ENCODE results near the gene CCDC33.

The CCDC33 gene

GRCh38 chr15:74297887-74298286, 61.8 kb downstream of the CCDC33 start:
- no peak overlapping the region for H3K14ac ChIP-seq (ENCODE audit: low read length)
- no peak overlapping the region for H2AK5ac ChIP-seq (ENCODE audit: low read length)
- H3K4me2 ChIP-seq (ENCODE audit: low read length): no peak overlapping the region
- no peak overlapping the region for H4K91ac ChIP-seq (ENCODE audit: low read depth, low read length)
- no peaks in the 10 kb centered on the region for H3K79me1 ChIP-seq (ENCODE audit: low read length)
- no peak overlapping the region for H4K12ac ChIP-seq (ENCODE audit: low read depth, low read length)
- no peak overlapping the region for H2BK5ac ChIP-seq (ENCODE audit: low read depth, low read length, poor library complexity)
- no peak overlapping the region for H2BK12ac ChIP-seq (ENCODE audit: low read length)
- no peak overlapping the region for H3K18ac ChIP-seq (ENCODE audit: low read length)
- no CpG with 5 or more reads among the region's 1 CpG for WGBS (ENCODE audit: extremely low coverage, insufficient coverage, insufficient read length)
- no peak overlapping the region for H2AFZ ChIP-seq (ENCODE audit: insufficient read depth, low read length, poor library complexity)
- H3K9ac ChIP-seq (ENCODE audit: low read length): no peak overlapping the region
- H3K79me2 ChIP-seq (ENCODE audit: control insufficient read depth, insufficient read depth, low read length, poor library complexity): no peaks in the 10 kb centered on the region
- DNase-seq: no peak
- no peak overlapping the region for H3K27ac ChIP-seq (ENCODE audit: low read depth, low read length)
- H3K4ac ChIP-seq (ENCODE audit: low read depth, low read length): no peak overlapping the region
- peaks cover 2% of the 10 kb centered on the region for H3K27me3 ChIP-seq (ENCODE audit: insufficient read depth, low read length)
- H3K4me3 ChIP-seq (ENCODE audit: low read depth, low read length): no peak overlapping the region
- peaks cover 3% of the 10 kb centered on the region for H3K9me3 ChIP-seq (ENCODE audit: insufficient read depth, low read depth, low read length)
- no peak overlapping the region for H2BK120ac ChIP-seq (ENCODE audit: insufficient read depth, low read length, poor library complexity)
- peaks cover 3% of the 10 kb centered on the region in 2 experiments for H3K4me1 ChIP-seq (ENCODE audit: control insufficient read depth in 1 of 2, insufficient read depth in 2 of 2, low read length in 2 of 2)
- no peak overlapping the region for H4K8ac ChIP-seq (ENCODE audit: low read depth, low read length)
- no peaks in the 10 kb centered on the region for H3K36me3 ChIP-seq (ENCODE audit: control insufficient read depth in 1 of 2, insufficient read depth in 2 of 2, low read length in 2 of 2)
- H3K23ac ChIP-seq (ENCODE audit: low read length): no peak overlapping the region

- no peak overlapping the region for H4K8ac ChIP-seq (ENCODE audit: low read depth, low read length)
- no peak overlapping the region for H3K18ac ChIP-seq (ENCODE audit: low read length)
- no peak overlapping the region for H3K14ac ChIP-seq (ENCODE audit: low read length)
- H3K9ac ChIP-seq (ENCODE audit: low read length): no peak overlapping the region
- H3K9me3 ChIP-seq (ENCODE audit: insufficient read depth, low read depth, low read length): peaks cover 3% of the 10 kb centered on the region
- no peak overlapping the region for H3K23ac ChIP-seq (ENCODE audit: low read length)
- H2BK5ac ChIP-seq (ENCODE audit: low read depth, low read length, poor library complexity): no peak overlapping the region
- no peak overlapping the region for H3K4me2 ChIP-seq (ENCODE audit: low read length)
- H3K4me3 ChIP-seq (ENCODE audit: low read depth, low read length): no peak overlapping the region
- whole genome bisulfite sequencing (ENCODE audit: extremely low coverage, insufficient coverage, insufficient read length): no CpG with 5 or more reads among the region's 26 CpGs
- no peak overlapping the region for H2BK120ac ChIP-seq (ENCODE audit: insufficient read depth, low read length, poor library complexity)
- H2AK5ac ChIP-seq (ENCODE audit: low read length): no peak overlapping the region
- H3K79me2 ChIP-seq (ENCODE audit: control insufficient read depth, insufficient read depth, low read length, poor library complexity): no peaks in the 10 kb centered on the region
- H3K79me1 ChIP-seq (ENCODE audit: low read length): no peaks in the 10 kb centered on the region
- peaks cover 3% of the 10 kb centered on the region in 2 experiments for H3K4me1 ChIP-seq (ENCODE audit: control insufficient read depth in 1 of 2, insufficient read depth in 2 of 2, low read length in 2 of 2)
- no peak overlapping the region for H3K27ac ChIP-seq (ENCODE audit: low read depth, low read length)
- H2AFZ ChIP-seq (ENCODE audit: insufficient read depth, low read length, poor library complexity): no peak overlapping the region
- H2BK12ac ChIP-seq (ENCODE audit: low read length): no peak overlapping the region
- DNase-seq: peak; percentile 53 to 62
- H4K12ac ChIP-seq (ENCODE audit: low read depth, low read length): no peak overlapping the region
- H3K27me3 ChIP-seq (ENCODE audit: insufficient read depth, low read length): peaks cover 2% of the 10 kb centered on the region
- no peaks in the 10 kb centered on the region for H3K36me3 ChIP-seq (ENCODE audit: control insufficient read depth in 1 of 2, insufficient read depth in 2 of 2, low read length in 2 of 2)
- no peak overlapping the region for H4K91ac ChIP-seq (ENCODE audit: low read depth, low read length)
- no peak overlapping the region for H3K4ac ChIP-seq (ENCODE audit: low read depth, low read length)
Observed at GRCh38 chr15:74300057-74300795, 64.1 kb downstream of the CCDC33 start.

DNA sequence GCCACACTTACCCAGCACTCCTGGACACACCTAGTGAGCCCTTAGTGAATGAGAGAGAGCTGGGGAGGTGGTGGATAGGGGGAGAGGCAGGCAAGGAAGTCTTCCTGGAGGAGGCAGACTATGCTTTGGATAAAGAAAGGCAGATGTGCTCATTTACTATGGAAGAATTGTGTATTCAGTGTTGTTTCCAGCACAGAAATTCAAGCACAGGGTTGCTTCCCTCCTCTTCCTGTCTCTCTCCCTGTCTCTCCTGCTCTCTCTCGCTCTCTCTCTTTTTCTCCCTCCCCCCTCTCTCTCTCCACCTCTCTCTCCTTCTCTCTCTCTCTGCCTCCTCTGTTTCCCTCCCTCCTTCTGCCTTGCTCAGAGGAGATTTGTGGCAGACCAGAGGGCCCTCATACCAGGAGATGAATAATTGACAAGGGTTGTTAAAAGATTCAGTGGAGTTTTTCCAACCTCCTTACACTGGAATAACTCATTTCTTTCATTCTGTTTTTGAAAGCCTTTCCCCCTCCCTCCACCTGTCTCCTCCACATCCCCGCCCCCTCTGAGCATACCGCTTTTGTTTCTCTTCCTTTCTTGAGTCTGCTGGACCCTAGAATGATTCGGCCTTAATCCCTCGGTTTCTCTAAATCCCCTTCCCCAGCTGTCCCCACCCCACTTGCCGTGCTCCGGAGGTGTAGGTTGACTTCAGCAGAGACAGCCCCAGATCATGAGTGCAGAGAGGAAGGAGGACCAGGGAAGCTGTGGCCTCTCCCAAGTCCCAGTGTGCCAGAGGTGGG, 65.6 kb downstream of the CCDC33 start:
- no CpG with 5 or more reads among the region's 7 CpGs for WGBS (ENCODE audit: extremely low coverage, insufficient coverage, insufficient read length)
- Histone ChIP-seq H2BK12ac (ENCODE audit: low read length) (no peak overlapping the region), H2BK120ac (ENCODE audit: insufficient read depth, low read length, poor library complexity) (no peak overlapping the region), H3K79me1 (ENCODE audit: low read length) (no peaks in the 10 kb centered on the region), H2AK5ac (ENCODE audit: low read length) (no peak overlapping the region), H4K12ac (ENCODE audit: low read depth, low read length) (no peak overlapping the region), H3K4ac (ENCODE audit: low read depth, low read length) (no peak overlapping the region), H3K36me3 (ENCODE audit: control insufficient read depth in 1 of 2, insufficient read depth in 2 of 2, low read length in 2 of 2) (no peaks in the 10 kb centered on the region), H3K18ac (ENCODE audit: low read length) (no peak overlapping the region), H3K14ac (ENCODE audit: low read length) (no peak overlapping the region), H2AFZ (ENCODE audit: insufficient read depth, low read length, poor library complexity) (no peak overlapping the region), H3K9me3 (ENCODE audit: insufficient read depth, low read depth, low read length) (no peaks in the 10 kb centered on the region), H3K9ac (ENCODE audit: low read length) (no peak overlapping the region), H4K8ac (ENCODE audit: low read depth, low read length) (no peak overlapping the region), H3K4me2 (ENCODE audit: low read length) (no peak overlapping the region), H3K27ac (ENCODE audit: low read depth, low read length) (no peak overlapping the region), H2BK5ac (ENCODE audit: low read depth, low read length, poor library complexity) (no peak overlapping the region), H3K79me2 (ENCODE audit: control insufficient read depth, insufficient read depth, low read length, poor library complexity) (no peaks in the 10 kb centered on the region), H4K91ac (ENCODE audit: low read depth, low read length) (no peak overlapping the region), H3K23ac (ENCODE audit: low read length) (no peak overlapping the region), H3K27me3 (ENCODE audit: insufficient read depth, low read length) (peaks cover 2% of the 10 kb centered on the region), H3K4me1 (ENCODE audit: control insufficient read depth in 1 of 2, insufficient read depth in 2 of 2, low read length in 2 of 2) (peaks cover 3% of the 10 kb centered on the region in 2 experiments), H3K4me3 (ENCODE audit: low read depth, low read length) (no peak overlapping the region)
- DNase-seq: no peak

GRCh38 chr15:74302821-74303359, 66.8 kb downstream of the CCDC33 start:
- Histone ChIP-seq H3K4me1 (ENCODE audit: control insufficient read depth in 1 of 2, insufficient read depth in 2 of 2, low read length in 2 of 2) (peaks cover 0 to under 1% of the 10 kb centered on the region in 2 experiments), H3K27me3 (ENCODE audit: insufficient read depth, low read length) (peaks cover 2% of the 10 kb centered on the region), H2BK120ac (ENCODE audit: insufficient read depth, low read length, poor library complexity) (no peak overlapping the region), H3K36me3 (ENCODE audit: control insufficient read depth in 1 of 2, insufficient read depth in 2 of 2, low read length in 2 of 2) (no peaks in the 10 kb centered on the region), H3K9me3 (ENCODE audit: insufficient read depth, low read depth, low read length) (no peaks in the 10 kb centered on the region), H3K14ac (ENCODE audit: low read length) (no peak overlapping the region), H3K4me3 (ENCODE audit: low read depth, low read length) (no peak overlapping the region), H3K23ac (ENCODE audit: low read length) (no peak overlapping the region), H3K79me1 (ENCODE audit: low read length) (no peaks in the 10 kb centered on the region), H3K79me2 (ENCODE audit: control insufficient read depth, insufficient read depth, low read length, poor library complexity) (no peaks in the 10 kb centered on the region), H2BK5ac (ENCODE audit: low read depth, low read length, poor library complexity) (no peak overlapping the region), H4K8ac (ENCODE audit: low read depth, low read length) (no peak overlapping the region), H3K4me2 (ENCODE audit: low read length) (no peak overlapping the region), H2AK5ac (ENCODE audit: low read length) (no peak overlapping the region), H3K27ac (ENCODE audit: low read depth, low read length) (no peak overlapping the region), H2AFZ (ENCODE audit: insufficient read depth, low read length, poor library complexity) (no peak overlapping the region), H3K9ac (ENCODE audit: low read length) (no peak overlapping the region), H2BK12ac (ENCODE audit: low read length) (no peak overlapping the region), H4K91ac (ENCODE audit: low read depth, low read length) (no peak overlapping the region), H3K18ac (ENCODE audit: low read length) (no peak overlapping the region), H4K12ac (ENCODE audit: low read depth, low read length) (no peak overlapping the region), H3K4ac (ENCODE audit: low read depth, low read length) (no peak overlapping the region)
- DNase-seq: peak in 1 of 2 donors; percentile 55
- no CpG with 5 or more reads among the region's 7 CpGs for WGBS (ENCODE audit: extremely low coverage, insufficient coverage, insufficient read length)
